Neural progenitor cell (in vitro differentiated cells): Measurements from ENCODE around the gene TBC1D32. TPM values are rescaled to one million over a fixed set of nuclear protein-coding genes. Genes with fewer than 3 reads are reported as not detected.
"Not testable (repeated sequence)": the region's sequence is repeated elsewhere in the genome, so short reads cannot be mapped to it uniquely, and the experiment has no call there.

Experiments
- DNase-seq: peaks from one replicate; pipeline ENCODE4 v3.0.0-alpha.2; 2016; ENCODE audit warnings: low spot score
- H2AFZ ChIP-seq: fragments of 200-600 bp; sonication (generic); replicated peaks from 2 replicates; pipeline ENCODE4 v1.6.1; 2016; ENCODE audit warnings: antibody characterized with exemption
- H3F3A ChIP-seq: fragments of 200-600 bp; sonication (generic); 2 replicates; pipeline ENCODE4 v1.6.1; 2016; ENCODE audit warnings: antibody characterized with exemption, low read depth
- H3K27ac ChIP-seq: fragments of 200-600 bp; sonication (generic); 2 replicates; pipeline ENCODE4 v1.5.1; 2016; ENCODE audit warnings: mild to moderate bottlenecking
- H3K27me3 ChIP-seq: fragments of 200-600 bp; sonication (generic); 2 replicates; pipeline ENCODE4 v1.6.1; 2016; ENCODE audit warnings: mild to moderate bottlenecking, moderate library complexity
- H3K36me3 ChIP-seq: fragments of 200-600 bp; sonication (generic); 2 replicates; pipeline ENCODE4 v1.5.1; 2016
- H3K4me1 ChIP-seq: fragments of 200-600 bp; sonication (generic); 2 replicates; pipeline ENCODE4 v1.6.1; 2016; ENCODE audit warnings: mixed run types
- H3K4me2 ChIP-seq: fragments of 200-600 bp; sonication (generic); 2 replicates; pipeline ENCODE4 v1.6.1; 2016
- H3K4me3 ChIP-seq: fragments of 200-600 bp; sonication (generic); 2 replicates; pipeline ENCODE4 v1.5.1; 2016
- H3K79me2 ChIP-seq: fragments of 200-600 bp; sonication (generic); 2 replicates; pipeline ENCODE4 v1.6.1; 2016; ENCODE audit warnings: low read depth
- H3K9ac ChIP-seq: fragments of 200-600 bp; sonication (generic); 2 replicates; pipeline ENCODE4 v1.6.1; 2016
- H3K9me3 ChIP-seq: fragments of 200-600 bp; sonication (generic); 2 replicates; pipeline ENCODE4 v1.5.1; 2016; ENCODE audit warnings: low read depth
- H4K20me1 ChIP-seq: fragments of 200-600 bp; sonication (generic); 2 replicates; pipeline ENCODE4 v1.6.1; 2016; ENCODE audit warnings: low read depth
- H3K27ac Mint-ChIP-seq: 3 replicates; pipeline ENCODE4 v1.8.0; 2021; ENCODE audit warnings: mixed read lengths
- H3K27me3 Mint-ChIP-seq: 2 replicates; pipeline ENCODE4 v1.8.0; 2022; ENCODE audit warnings: low read depth, mild to moderate bottlenecking, inconsistent platforms, moderate library complexity, mixed read lengths; ENCODE audit not compliant: insufficient read depth
- H3K36me3 Mint-ChIP-seq: 3 replicates; pipeline ENCODE4 v1.8.0; 2021; ENCODE audit warnings: mixed read lengths
- H3K4me1 Mint-ChIP-seq: 3 replicates; pipeline ENCODE4 v1.8.0; 2021; ENCODE audit warnings: mixed read lengths
- H3K4me3 Mint-ChIP-seq: 3 replicates; pipeline ENCODE4 v1.8.0; 2021; ENCODE audit warnings: mild to moderate bottlenecking, moderate library complexity, mixed read lengths
- H3K9me3 Mint-ChIP-seq: 3 replicates; pipeline ENCODE4 v1.8.0; 2020; ENCODE audit warnings: mixed read lengths
- CTCF ChIP-seq: fragments of 200-600 bp; sonication (generic); IDR thresholded peaks from 2 replicates; pipeline ENCODE4 v1.5.1; 2017; ENCODE audit warnings: antibody characterized with exemption, mild to moderate bottlenecking
- EZH2 ChIP-seq: fragments of 200-600 bp; sonication (generic); IDR thresholded peaks from 2 replicates; pipeline ENCODE4 v1.6.1; 2017; ENCODE audit warnings: antibody characterized with exemption, mild to moderate bottlenecking, moderate library complexity
- EZH2phosphoT487 ChIP-seq: fragments of 200-600 bp; sonication (generic); IDR thresholded peaks from 2 replicates; pipeline ENCODE4 v1.6.1; 2017; ENCODE audit warnings: antibody characterized with exemption
- total RNA-seq: library from RNA; depleted of rRNA; stranded (reverse); fragments of >200 nt; gene quantifications from 2 replicates; pipeline ENCODE4 v1.2.3, GENCODE V29; 2015; ENCODE audit warnings: low replicate concordance

Gene TBC1D32
- total RNA-seq, 1 donor from 2014 or later: 29.7 TPM

GRCh38 chr6:121382467-121383121, 48.3 kb upstream of the TBC1D32 start:
- no peak overlapping the region for H2AFZ ChIP-seq
- H3K27me3 ChIP-seq: no peaks in the 10 kb centered on the region
- no peaks in the 10 kb centered on the region for H3K9me3 Mint-ChIP-seq
- H4K20me1 ChIP-seq: no peaks in the 10 kb centered on the region
- no peaks in the 10 kb centered on the region for H3K4me1 Mint-ChIP-seq
- no peaks in the 10 kb centered on the region for H3K27me3 Mint-ChIP-seq
- no peaks in the 10 kb centered on the region for H3K36me3 Mint-ChIP-seq
- H3K27ac Mint-ChIP-seq: no peak overlapping the region
- H3K4me3 ChIP-seq: no peak overlapping the region
- no peak overlapping the region for H3K4me3 Mint-ChIP-seq
- DNase-seq: no peak
- no peak overlapping the region for H3K9ac ChIP-seq
- H3K4me1 ChIP-seq: no peaks in the 10 kb centered on the region
- no peak for TF ChIP-seq EZH2phosphoT487
- TF ChIP-seq CTCF: no peak
- no peak for TF ChIP-seq EZH2
- no peaks in the 10 kb centered on the region for H3F3A ChIP-seq
- H3K27ac ChIP-seq: no peak overlapping the region
- H3K36me3 ChIP-seq: no peaks in the 10 kb centered on the region
- H3K79me2 ChIP-seq: no peaks in the 10 kb centered on the region
- no peak overlapping the region for H3K4me2 ChIP-seq
- no peaks in the 10 kb centered on the region for H3K9me3 ChIP-seq

- no peak for DNase-seq
- Histone ChIP-seq H3K4me3 (no peak overlapping the region), H3K36me3 (no peaks in the 10 kb centered on the region), H3F3A (no peaks in the 10 kb centered on the region), H3K27me3 (no peaks in the 10 kb centered on the region), H3K4me1 (no peaks in the 10 kb centered on the region), H4K20me1 (no peaks in the 10 kb centered on the region), H3K27ac (no peak overlapping the region), H3K79me2 (no peaks in the 10 kb centered on the region), H3K9ac (no peak overlapping the region), H3K4me2 (no peak overlapping the region), H2AFZ (no peak overlapping the region), H3K9me3 (no peaks in the 10 kb centered on the region)
- Mint-ChIP-seq H3K4me3 (no peak overlapping the region), H3K27me3 (no peaks in the 10 kb centered on the region), H3K4me1 (no peaks in the 10 kb centered on the region), H3K27ac (no peak overlapping the region), H3K36me3 (no peaks in the 10 kb centered on the region), H3K9me3 (peaks cover 6% of the 10 kb centered on the region)
- no peak for TF ChIP-seq EZH2
- TF ChIP-seq EZH2phosphoT487: no peak
- TF ChIP-seq CTCF: no peak
Measured at GRCh38 chr6:121376411-121376810, 42.1 kb upstream of the TBC1D32 start.

- DNase-seq, H3K27ac Mint-ChIP-seq, H3K27me3 Mint-ChIP-seq: not testable (repeated sequence)
Measured at GRCh38 chr6:121374219-121374618, 39.9 kb upstream of the TBC1D32 start.

GRCh38 chr6:121365536-121366521, 31.5 kb upstream of the TBC1D32 start:
- Histone ChIP-seq H3K4me2 (no peak overlapping the region), H3F3A (no peaks in the 10 kb centered on the region), H3K79me2 (no peaks in the 10 kb centered on the region), H3K9me3 (no peaks in the 10 kb centered on the region), H3K4me3 (no peak overlapping the region), H2AFZ (no peak overlapping the region), H4K20me1 (no peaks in the 10 kb centered on the region), H3K27me3 (no peaks in the 10 kb centered on the region), H3K4me1 (no peaks in the 10 kb centered on the region), H3K27ac (no peak overlapping the region), H3K36me3 (no peaks in the 10 kb centered on the region), H3K9ac (no peak overlapping the region)
- no peak overlapping the region for H3K27ac Mint-ChIP-seq
- no peaks in the 10 kb centered on the region for H3K9me3 Mint-ChIP-seq
- no peak for DNase-seq
- H3K27me3 Mint-ChIP-seq: no peaks in the 10 kb centered on the region
- H3K4me3 Mint-ChIP-seq: no peak overlapping the region
- peaks cover 10% of the 10 kb centered on the region for H3K4me1 Mint-ChIP-seq
- no peak for TF ChIP-seq EZH2
- no peak for TF ChIP-seq EZH2phosphoT487
- no peak for TF ChIP-seq CTCF
- no peaks in the 10 kb centered on the region for H3K36me3 Mint-ChIP-seq

More at GRCh38 chr6:121374219-121374618, 39.9 kb upstream of the TBC1D32 start:
- not testable (repeated sequence) for H3K27me3 ChIP-seq, H3K9me3 ChIP-seq, H3K9ac ChIP-seq, H2AFZ ChIP-seq, H3K4me1 Mint-ChIP-seq, H4K20me1 ChIP-seq, H3K36me3 ChIP-seq, H3K79me2 ChIP-seq, H3K4me3 Mint-ChIP-seq, H3K4me3 ChIP-seq, H3F3A ChIP-seq, H3K36me3 Mint-ChIP-seq, H3K9me3 Mint-ChIP-seq, H3K27ac ChIP-seq, H3K4me1 ChIP-seq, H3K4me2 ChIP-seq
